KG1 (cell line): ENCODE results near the gene GJD2.

Experiments used
- DNase-seq: peaks from one replicate; lab custom pipeline; 2025; lab: John Stamatoyannopoulos, UW

The GJD2 gene

DNA sequence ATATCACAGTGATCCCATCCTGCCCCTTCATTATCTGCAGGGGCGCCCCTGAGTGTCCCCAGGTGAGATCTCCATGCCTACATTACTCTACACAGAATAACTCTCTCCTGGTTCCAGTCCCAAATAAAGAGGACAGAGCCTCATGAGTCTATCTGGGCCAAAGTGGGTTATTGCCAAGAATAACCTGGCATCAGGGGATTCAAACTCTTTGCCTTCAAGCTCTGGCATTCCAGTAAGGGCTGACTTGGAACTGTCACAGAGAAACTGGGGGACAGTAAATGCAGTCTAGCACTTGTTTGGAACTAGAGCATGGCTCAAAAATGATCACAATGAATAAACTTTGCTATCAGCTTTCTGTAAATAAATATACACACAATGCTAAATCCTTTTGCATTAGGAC, 30.3 kb downstream of the GJD2 start:
- DNase-seq = no peak

DNA sequence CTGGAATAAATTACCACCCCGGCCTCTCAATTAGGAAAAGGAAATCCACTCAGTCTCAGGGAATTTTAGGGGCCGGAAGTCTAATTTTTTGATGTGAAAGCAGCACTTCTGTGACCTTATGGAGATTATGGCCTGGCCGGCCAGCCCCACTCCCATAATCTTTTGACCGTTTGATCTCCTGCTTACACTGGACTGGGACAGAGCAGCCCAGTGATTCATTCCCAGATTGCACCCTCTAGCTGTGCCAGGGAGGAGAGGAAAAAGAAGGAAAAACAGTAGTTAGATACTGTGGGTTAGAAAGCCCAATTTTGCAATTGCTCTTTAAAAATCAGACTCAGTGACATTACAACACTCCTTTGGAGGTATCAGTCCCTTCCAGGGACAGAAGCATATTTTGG, 32.4 kb downstream of the GJD2 start:
- no peak for DNase-seq

GRCh38 chr15:34721802-34722438, 32.9 kb downstream of the GJD2 start:
- no peak for DNase-seq

- DNase-seq = no peak
These were observed 33.5 kb downstream of the GJD2 start for GRCh38 chr15:34721157-34721801.

DNA sequence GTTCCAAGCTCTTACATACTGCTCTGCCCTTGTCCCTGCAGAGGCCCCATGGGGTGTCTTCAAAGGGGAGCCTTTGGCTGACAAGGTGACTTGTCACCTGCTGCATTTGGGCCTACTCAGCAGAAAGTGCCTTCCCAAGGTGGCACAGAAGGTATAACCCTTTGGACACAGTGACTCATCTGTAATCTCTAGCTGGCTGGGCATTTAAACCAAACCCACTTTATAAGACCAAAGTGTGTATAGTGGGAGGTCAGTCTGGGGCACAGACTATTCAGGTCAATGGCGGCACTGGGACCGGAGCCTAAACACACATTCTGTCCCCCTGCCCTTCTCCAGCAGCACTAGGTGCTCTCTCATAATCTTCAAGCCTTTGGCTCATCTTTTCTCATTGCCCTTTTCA, 35.1 kb downstream of the GJD2 start:
- DNase-seq = no peak

DNA sequence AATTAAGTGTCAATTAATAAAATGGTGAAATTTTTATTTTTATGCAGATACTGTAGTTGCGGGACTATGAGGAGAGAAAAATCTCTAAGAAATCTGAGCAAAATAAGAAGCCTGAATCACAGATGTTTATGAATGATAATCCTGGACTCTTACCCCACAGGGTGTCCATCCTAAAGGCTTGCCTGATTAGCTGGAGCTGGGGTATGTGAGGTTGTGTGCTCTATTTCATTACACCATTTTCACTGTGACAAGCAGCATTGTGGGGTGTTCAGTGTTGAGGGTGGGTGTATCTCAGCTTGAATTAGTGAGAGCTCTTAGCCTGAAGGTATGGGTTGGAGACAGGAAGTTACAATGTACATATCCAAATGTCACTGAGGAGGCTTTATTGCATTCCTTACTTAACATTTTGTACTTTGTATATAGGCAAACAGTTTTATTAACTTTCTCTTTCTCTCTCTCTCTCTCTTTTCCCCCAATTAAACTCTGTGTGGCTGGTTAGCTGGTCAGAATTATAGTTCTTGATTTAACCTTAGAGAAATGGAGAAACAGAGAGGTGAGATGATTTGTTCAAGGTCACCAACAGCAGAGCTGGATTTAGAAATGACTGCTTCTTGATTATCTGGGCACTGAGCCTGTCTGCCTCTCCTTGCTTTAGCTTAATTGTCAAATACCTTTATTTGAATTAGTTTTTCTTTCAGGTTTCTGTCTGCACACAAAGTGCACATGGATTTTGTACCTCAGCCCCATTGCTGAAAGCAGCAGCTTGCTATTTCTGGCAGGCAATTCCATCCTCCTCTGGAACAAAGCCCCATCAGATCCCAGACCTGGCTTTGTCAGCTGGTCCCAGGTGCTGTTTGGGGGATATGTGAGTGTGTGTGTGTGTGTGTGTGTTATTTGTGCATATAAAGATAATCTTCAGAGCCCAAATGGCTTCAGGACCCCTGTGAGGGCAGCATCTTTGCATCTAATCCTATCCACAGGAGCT, 35.8 kb downstream of the GJD2 start:
- DNase-seq = no peak

- no peak for DNase-seq
These were observed 37.1 kb downstream of the GJD2 start for GRCh38 chr15:34717729-34718128.

DNA sequence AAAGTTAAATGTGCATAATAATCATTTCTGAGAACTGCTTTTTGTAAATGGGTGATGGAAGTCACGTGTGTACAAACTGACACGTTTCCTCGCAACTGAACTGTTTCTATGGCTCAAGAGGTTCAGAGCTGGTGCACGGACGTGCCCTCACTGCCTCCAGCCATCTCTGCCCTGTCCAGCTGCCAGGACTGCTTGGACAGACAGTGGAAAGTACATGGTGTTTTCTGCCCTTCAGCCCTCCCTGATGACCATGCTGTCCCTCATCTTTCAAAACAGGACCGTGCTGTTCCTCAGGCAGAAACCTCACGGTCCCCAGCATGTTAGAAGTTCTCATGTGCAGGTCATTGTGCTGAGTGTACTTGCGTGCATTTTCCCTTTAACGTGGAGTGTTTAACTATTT, 38.7 kb downstream of the GJD2 start:
- DNase-seq = no peak

DNA sequence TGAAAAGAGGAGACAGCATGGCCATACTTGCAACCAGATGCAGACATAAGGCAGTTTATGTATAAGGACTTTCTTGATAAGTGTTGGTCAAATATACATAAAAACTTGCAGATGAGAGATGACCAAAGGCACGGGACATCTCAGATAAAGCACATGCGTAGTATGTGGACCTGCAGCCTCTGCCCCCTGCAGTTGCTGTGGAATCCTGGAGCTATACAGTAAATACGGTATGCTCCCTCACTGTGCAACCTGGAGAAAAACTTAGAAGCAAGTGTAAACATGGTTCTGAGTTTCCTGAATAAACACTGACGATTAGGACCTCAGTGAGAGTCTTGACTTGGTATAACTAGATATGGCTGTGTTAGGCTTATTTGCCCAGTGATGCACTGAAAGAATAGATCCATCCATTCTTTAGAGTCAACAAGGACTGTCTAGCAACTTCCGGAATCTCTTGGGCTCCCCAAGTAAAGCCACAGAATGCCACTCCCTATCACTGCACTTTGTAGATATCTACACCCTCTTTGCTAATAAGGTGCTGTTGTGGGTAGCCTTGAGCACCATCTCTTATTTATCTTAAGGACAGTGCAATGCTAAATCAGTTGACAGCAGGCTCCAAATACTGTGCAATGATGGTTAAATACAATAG, 40.2 kb downstream of the GJD2 start:
- no peak for DNase-seq

- DNase-seq = no peak
These were observed 41.2 kb downstream of the GJD2 start for GRCh38 chr15:34713635-34714034.

DNA sequence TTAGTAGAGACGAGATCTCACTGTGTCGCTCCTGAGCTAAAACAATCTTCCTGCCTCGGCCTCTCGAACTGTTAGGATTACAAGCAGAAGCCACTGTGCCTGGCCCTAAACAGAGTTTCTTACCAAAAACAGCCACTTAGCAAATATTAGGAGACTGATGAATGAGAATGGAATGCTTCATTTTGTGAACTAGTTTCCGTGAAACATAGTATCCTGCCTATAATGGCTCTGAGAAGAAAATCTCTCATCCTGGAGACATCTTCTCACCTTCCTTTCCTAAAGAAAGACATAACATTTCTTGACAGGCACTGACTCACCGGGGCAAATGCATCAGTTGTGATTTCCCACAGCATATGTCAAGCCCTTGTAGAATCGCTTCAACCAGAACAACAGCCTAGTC, 44.9 kb downstream of the GJD2 start:
- no peak for DNase-seq

DNA sequence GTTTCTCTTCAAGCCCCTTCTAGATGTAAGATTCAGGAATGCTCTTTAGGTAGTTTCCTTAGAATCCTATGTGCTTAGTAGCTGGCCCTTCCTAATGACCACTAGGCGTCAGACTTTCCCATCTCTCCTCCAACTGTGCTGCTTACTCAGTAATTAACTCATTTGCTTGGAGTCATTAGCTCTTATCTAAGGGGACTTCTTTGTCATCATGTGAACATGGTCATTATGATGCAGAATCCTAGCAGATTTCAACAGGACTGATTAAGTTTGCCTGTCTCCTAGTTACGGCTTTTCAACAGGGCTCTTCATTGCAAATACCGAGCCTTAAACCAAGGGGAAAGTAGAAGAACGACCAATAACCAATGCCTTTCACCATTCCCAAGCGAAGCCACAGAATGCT, 46.4 kb downstream of the GJD2 start:
- no peak for DNase-seq

GRCh38 chr15:34701536-34701935, 53.3 kb downstream of the GJD2 start:
- no peak for DNase-seq
